ENCODE results near the gene LMBRD2. TPM values are rescaled to one million over a fixed set of nuclear protein-coding genes. Genes with fewer than 3 reads are reported as not detected.
"Not testable (repeated sequence)": the region's sequence is repeated elsewhere in the genome, so short reads cannot be mapped to it uniquely, and the experiment has no call there.

LMBRD2 gene
- polyA plus RNA-seq, 3 donors, result 15.8 to 21.8 (median 19.6) TPM

DNA sequence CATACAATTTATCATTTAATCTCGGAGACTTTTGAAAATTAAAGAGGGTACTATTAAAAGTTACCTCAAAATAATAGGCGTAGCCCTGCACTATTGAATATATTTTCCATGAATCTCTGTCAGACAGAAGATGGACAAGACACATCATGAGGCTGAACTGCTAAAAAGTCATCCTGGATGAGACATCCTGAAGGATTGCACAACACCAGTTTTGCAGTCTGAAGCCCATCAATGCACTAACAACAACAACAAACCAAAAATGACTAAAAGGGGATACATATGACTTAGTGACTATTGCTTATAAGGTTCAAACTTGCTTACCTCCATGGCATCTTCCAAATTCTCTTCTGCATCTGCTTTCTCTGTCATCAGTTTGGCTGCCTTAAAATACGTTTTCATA, 15.7 kb downstream of the LMBRD2 start:
- DNase-seq (ENCODE audit: extremely low read depth in 1 of 11, low read depth in 9 of 11, low spot score in 4 of 11), result no peak

DNA sequence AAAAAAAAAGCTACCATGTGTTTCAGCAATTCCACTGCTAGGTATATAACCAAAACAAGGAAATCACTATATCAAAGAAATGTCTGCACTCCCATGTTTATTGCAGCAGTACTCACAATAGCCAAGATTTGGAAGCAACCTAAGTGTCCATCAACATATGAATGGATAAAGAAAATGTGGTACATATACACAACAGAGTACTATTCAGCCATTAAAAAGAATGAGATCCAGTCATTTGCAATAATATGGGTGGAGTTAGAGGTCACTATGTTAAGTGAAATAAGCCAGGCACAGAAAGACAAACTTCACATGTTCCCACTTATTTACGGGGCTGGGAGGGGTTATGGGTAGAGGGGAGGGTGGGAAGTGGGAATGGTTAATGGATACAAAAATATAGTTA, 18.7 kb downstream of the LMBRD2 start:
- DNase-seq (ENCODE audit: extremely low read depth in 1 of 11, low read depth in 9 of 11, low spot score in 4 of 11), result not testable (repeated sequence)

DNA sequence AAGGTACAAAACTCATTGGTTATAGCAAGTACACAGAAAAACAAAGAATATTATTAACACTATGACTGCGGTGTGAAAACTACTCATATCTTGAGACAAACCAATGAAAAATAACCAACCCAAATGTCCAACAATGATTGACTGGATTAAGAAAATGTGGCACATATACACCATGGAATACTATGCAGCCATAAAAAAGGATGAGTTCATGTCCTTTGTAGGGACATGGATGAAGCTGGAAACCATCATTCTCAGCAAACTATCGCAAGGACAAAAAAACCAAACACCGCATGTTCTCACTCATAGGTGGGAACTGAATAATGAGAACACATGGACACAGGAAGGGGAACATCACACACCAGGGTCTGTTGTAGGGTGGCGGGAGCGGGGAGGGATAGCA, 22.0 kb downstream of the LMBRD2 start:
- DNase-seq (ENCODE audit: extremely low read depth in 1 of 11, low read depth in 9 of 11, low spot score in 4 of 11), result not testable (repeated sequence)

DNA sequence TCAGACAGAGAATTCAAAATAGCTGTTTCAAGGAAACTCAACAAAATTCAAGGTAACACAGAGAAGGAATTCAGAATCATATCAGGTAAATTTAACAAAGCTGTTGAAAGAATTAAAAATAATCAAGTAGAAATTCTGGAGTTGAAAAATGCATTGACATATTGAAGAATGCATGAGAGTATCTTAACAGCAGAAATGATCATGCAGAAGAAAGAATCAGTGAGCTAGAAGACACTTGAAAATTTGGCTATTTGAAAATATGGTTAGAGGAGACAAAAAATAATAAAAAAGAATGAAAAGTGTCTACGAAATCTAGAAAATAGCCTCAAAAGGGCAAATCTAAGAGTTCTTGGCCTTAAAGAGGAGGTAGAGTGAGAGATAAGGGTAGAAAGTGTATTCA, 22.9 kb downstream of the LMBRD2 start:
- DNase-seq (ENCODE audit: extremely low read depth in 1 of 11, low read depth in 9 of 11, low spot score in 4 of 11), result no peak

DNA sequence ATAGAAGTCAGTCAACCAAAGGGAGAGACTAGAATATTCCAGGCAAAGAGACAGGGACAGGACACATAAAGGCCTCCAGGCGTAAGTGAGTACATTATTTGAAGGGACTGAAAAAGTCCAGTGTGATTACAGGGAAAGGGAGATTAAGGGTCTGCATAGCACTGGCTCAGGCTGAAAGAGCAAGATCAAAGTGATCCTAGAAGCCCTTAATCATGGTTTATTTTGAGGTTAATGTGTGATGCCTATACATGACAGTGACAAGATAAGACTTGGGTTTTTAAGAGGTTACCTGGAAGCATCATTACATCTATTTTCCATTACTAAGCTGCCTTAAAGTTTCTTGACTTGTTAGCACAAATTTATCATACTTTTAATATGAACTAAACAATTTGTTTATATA, 25.8 kb downstream of the LMBRD2 start:
- no peak for DNase-seq (ENCODE audit: extremely low read depth in 1 of 11, low read depth in 9 of 11, low spot score in 4 of 11)

DNA sequence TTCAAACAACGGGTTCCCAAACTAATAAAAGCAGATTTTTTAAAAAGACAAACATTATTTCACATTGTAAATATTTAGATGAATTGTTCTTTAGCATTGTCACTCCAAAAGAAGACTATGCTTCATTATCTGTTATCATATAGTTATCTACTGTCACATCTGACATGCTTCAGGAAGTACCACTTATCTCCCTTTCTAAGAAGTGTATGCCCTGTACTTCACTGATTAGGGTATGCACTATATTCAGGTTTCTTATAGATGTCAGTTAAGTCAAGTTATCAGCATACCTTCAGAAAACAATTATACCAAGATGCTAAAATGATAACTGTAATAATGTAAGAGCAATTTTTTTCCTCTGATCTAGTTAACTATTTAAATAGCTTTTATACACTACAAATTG, 40.4 kb downstream of the LMBRD2 start:
- DNase-seq (ENCODE audit: extremely low read depth in 1 of 11, low read depth in 9 of 11, low spot score in 4 of 11), result no peak

DNA sequence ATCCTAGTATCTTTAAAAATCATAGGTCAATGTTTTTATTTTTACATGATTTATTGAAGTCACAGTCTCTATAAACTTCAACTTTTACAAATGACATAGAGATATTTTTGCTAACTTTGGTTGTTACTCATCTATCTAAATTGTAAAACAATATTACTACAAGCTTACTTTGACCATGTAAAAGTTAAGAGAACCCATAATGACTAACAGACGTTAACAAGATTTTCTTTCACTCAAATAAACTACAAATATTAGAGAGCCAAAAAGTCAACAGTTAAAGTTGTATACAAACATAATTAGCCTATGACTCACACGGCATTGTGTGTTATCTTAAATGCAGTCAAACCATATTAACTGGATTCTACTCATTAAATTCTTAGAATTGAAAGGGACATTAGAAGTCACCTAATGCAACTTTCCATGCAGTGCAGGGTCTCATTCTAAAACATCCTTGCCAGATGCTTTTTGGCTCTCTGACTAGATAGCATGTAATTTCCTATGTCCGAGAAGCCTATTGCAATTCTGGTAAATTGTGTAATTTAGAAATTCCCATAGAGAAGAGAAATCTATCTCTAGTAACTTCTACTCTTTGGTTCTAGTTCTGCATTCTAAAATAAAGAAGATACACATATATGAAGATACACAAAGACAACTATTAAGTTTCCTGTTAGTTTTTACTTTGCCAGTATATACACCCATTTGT, 42.8 kb downstream of the LMBRD2 start:
- DNase-seq (ENCODE audit: extremely low read depth in 1 of 11, low read depth in 9 of 11, low spot score in 4 of 11), result no peak

DNA sequence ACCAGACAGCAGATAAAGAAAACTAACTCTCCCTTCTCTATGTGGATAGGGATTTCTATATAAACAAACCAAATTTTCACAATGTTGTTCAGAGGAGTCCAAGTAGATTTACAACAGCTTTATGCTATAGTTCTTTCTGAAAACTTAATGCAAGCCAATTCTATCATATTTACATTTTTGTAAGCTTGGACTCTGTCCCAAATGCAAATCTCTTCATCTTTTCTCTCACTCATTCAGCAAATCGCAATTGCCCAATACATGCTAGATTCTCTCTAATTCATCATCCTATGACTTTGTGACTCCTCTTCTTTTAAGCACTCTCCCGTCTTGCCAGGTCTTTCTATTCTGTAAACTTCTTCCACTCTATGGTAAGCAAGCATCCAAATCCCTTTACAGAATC, 45.9 kb downstream of the LMBRD2 start:
- no peak for DNase-seq (ENCODE audit: extremely low read depth in 1 of 11, low read depth in 9 of 11, low spot score in 4 of 11)

DNA sequence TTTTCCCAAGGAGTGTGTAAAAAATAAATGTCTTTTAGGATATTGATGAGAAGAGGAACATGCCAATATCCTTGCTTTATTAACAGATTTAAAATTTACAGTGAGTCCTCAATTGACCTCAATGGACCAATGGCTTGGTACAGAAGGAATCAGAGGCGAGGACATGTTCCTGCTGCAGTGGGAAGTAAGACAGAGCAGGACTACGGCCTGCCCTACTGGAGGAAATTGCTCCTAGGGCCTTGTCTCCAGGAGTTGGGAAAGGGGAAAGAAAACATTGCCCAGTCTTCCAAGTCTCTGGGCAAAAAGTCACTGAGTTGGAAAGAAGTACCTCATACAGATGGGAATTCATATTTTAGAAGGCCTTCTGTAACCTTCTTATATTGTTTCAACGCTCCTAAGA, 51.9 kb downstream of the LMBRD2 start:
- DNase-seq (ENCODE audit: extremely low read depth in 1 of 11, low read depth in 9 of 11, low spot score in 4 of 11), result no peak

DNA sequence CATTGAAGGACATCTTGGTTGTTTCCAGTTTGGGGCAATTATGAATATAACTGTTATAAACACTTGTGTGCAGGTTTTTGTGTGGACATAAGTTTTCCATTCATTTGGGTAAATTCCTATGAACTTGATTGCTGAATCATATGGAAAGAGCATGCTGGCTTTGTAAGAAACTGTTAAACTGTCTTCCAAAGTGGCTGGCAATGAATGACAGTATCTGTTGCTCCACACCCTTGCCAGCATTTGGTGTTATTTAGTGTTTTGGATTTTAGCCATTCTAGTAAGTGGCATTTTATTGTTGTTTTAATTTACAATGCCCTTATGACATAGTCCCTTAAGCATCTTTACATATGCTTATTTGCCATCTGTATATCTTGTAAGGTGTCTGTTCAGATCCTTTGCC, 55.2 kb downstream of the LMBRD2 start:
- no peak for DNase-seq (ENCODE audit: extremely low read depth in 1 of 11, low read depth in 9 of 11, low spot score in 4 of 11)

DNA sequence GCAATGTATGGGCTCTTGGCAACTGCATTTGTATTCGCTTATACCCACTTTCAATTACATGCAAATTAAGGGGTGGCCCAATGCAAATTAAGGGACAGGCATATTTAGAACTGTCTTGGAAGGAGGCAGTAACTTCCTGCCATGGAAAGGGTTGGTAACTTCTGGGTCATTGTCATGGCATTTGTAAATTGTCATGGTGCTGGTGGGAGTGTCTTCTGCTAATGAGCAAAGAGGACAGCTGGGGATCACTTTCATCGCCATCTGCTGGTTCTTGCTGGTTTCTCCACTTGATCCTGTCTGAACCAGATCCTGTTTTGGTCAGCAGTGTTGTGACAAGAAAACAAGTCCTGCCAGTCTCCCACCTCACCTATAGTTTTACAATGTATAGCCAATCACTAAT, 61.7 kb downstream of the LMBRD2 start:
- peak in 2 of 11 donors; percentile 3 to 4 for DNase-seq (ENCODE audit: extremely low read depth in 1 of 11, low read depth in 9 of 11, low spot score in 4 of 11)

DNA sequence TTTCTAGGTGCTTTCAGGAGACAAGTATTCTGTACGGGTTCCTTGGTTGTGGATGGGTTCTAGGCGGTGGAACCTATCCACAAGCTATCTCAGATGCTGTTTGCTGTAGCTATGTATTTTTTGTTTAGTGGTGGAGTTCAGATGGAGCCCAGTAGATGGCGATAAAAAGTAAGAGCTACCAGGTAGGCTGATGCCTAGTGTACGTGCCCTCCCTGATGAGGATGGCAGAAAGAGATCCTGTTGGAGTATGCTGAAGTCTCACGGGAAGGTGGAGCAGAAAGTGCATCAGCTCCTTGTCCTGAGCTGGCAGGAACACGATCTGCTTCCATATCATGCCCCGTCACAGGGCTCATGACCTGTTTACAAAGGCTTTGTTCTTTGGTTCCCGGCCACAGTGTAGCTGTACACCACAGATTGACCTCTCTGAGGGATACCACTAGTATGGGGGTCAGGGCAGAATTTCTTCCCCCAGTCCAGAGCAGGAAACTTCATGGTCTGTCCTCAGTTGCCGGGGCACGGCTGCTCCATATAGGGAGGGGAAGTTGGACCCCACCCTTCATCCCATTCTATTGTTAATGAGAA, 72.4 kb downstream of the LMBRD2 start:
- DNase-seq (ENCODE audit: extremely low read depth in 1 of 11, low read depth in 9 of 11, low spot score in 4 of 11), result peak in 6 of 11 donors; percentile 21 to 45 (median 35)

DNA sequence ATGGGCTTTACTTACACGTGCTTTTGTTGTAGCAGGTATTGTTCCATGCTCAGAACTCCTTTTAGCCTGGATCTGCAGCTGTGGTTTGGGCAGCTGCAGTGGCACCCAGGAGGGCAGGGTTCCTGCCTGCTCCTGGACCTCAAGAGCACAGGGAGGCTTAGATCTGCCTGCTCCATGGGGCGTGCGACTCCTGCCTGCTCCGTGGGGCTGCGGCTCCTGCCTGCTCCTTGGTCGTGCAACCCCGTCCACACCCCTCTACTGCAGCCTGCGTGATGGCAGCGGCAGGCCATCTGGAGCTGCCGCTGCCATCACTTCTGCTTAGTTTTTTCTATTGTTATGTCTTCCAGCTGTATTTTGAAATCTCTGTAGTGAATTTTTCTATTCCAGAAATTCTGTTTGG, 73.3 kb downstream of the LMBRD2 start:
- DNase-seq (ENCODE audit: extremely low read depth in 1 of 11, low read depth in 9 of 11, low spot score in 4 of 11), result no peak

DNA sequence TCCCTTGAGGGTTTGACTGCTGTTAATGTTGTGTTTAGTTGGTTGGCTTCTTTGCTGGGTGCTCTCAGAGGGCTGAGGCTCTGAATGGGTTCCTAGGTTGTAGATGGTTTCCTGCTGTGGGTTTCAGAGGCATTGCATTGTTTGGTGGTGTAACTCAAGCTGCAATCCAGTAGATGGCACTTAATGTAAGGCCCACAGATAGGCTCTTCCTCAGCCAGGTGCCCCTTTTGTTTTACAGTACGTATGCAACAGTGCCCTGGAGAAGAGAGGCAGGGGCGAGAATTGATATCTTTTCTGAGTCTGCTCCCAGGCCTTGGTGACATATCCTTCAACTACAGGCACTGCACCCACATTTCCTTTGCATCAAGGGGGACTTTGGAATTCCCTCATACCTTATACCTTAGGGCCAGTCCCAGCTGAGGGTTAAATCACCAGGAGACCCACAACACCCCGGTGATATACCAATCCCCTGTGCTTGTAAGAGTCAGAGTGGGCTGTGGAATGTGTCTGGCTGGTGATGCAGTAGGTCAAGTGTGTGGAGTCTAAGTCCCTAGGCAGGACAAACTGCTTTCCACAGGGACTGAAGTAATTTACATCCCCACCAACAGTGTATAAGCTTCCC, 78.0 kb downstream of the LMBRD2 start:
- DNase-seq (ENCODE audit: extremely low read depth in 1 of 11, low read depth in 9 of 11, low spot score in 4 of 11), result no peak

DNA sequence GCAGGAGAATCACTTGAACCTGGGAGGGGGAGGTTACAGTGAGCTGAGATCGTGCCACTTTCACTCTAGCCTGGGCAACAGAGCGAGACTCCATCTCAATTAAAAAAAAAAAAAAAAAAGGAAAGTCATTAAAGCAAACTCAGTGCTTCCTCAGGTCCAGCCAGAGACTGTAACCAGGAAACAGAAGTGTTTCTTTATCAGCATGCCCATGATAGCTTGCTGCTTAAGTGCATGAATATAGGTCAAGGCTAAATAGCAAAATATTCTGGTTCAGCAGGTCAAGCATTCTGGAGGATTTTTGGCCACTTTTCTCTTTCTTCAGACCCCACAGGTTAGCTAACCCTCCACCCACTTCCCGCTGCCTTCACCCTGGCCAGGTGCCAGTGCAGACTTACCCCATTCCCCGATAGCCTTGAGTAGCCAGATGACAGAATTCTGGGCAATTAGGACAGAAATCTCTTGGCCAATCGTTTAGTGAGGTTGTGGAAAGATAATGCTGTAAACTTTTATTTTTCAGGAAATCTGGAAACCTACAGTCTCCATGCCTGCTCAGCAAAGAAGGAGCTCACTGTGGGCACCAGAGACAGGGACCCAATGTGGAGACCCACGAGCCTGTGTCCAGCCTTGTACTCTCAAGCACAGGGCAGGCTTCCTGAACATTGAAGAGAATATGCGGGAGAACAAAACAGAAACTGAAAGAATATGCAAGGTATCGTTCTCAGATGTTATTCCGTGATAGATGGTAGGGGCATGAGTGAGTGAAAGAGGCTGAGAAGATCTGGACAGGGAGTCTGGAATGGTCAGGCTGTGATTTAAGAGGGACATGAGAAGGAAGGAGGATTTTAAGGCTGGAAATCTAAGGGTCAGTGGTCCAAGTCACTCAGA, 80.8 kb downstream of the LMBRD2 start:
- no peak for DNase-seq (ENCODE audit: extremely low read depth in 1 of 11, low read depth in 9 of 11, low spot score in 4 of 11)

DNA sequence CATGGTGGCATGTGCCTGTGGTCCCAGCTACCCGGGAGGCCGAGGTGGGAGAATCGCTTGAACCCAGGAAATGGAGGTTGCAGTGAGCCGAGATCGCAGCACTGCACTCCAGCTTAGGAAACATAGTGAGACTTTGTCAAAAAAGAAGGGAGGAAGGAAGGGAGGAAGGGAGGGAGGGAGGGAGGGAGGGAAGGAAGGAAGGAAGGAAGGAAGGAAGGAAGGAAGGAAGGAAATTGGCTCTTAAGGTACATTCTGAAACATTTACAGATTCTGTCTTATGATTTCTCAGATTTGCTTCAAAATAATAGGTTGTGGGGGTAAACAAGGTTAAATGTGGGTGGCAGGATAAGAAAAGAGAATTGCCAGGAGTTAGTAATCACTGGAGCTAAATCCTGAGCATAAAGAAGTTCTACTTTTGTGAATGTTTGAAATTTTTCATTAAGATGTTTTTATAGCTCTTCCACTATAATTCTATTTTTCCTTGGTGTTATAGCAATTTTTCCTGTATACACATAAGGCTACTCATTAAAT, 82.9 kb downstream of the LMBRD2 start:
- DNase-seq (ENCODE audit: extremely low read depth in 1 of 11, low read depth in 9 of 11, low spot score in 4 of 11), result no peak

DNA sequence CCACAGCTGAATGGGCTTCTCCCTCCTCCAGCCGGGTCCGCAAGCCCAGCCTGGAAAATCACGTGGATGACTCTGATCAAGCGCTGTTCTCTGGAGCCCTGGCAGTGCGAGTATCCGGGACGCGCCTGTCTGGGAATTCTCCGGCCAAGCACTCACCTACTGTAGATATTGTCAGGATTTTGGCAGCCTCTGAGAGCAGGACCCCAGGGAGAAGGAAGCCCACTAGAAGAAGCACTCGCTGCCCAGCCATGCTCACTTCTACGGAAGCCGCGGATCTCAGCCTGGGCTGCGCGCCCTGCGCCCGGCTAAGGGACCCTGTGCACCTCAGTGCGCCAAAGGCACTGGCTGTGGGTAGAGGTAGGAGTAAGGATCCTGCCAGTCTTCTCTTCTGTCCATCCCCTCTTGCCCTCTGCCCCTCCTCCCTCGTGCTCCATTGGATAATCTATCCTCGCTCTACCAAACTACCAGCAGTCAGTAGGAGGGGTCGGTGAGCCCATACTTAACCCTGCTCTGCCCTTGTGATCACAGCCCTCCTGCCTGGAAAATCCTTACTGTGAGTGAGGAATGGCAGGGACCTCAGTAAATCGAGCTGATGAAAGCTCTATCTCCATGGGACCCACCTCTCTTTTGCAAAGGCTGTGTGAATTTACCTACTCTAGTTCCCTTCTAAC, 85.0 kb downstream of the LMBRD2 start, which contains the start of gene UGT3A2:
TSS of gene UGT3A2 (minus strand) at position 343 of the 671 bp plus-strand sequence. CDS start at position 250, 93 bp downstream.
- DNase-seq (ENCODE audit: extremely low read depth in 1 of 11, low read depth in 9 of 11, low spot score in 4 of 11), result peak in 1 of 11 donors; percentile 17

DNA sequence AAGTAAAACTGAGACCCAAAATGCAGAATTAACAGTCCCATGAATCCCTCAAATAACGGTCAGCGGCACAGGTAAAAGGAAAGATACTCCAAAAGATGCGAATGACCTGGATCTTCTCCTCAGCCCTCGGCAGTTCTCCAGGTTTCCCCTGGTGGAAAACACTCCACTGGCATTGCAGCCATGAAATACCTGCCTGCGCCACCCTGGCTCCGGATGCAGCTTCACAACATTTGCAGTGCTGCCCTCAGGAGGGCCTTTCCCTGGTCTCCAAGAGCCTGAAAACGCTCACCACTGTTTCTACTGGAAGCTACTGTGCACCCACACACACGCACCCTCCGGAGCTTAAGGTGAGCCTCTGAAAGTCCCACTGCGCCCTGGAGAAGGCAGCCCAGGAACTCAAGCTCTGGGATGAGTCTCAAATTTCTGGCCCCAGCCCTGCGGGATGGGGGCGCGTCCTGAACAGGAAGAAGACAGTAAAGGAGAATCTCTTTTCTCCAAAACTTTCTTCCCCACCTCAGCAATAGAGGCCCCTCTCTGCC, 85.6 kb downstream of the LMBRD2 start:
- DNase-seq (ENCODE audit: extremely low read depth in 1 of 11, low read depth in 9 of 11, low spot score in 4 of 11), result no peak

Data from renal cortex interstitium (tissue), 11 donors.